IMR-90 (cell line): ENCODE data around the gene UPP2.

Source experiments
- BHLHE40 ChIP-seq: fragments of 150-350 bp; IDR thresholded peaks from 2 replicates; pipeline ENCODE4 v1.6.1; 2016; ENCODE audit warnings: mild to moderate bottlenecking, low read depth, low read length
- CEBPB ChIP-seq: IDR thresholded peaks from 2 replicates; pipeline ENCODE4 v1.6.1; 2012; ENCODE audit warnings: low read depth, low read length, improper control_type of control experiment
- CTCF ChIP-seq: conservative IDR thresholded peaks from 2 replicates; pipeline ENCODE4 v1.5.1; 2012; ENCODE audit warnings: mild to moderate bottlenecking, low read depth, low read length, improper control_type of control experiment
- ELK1 ChIP-seq: fragments of 150-350 bp; IDR thresholded peaks from 2 replicates; pipeline ENCODE4 v1.6.1; 2016; ENCODE audit warnings: low read depth, mild to moderate bottlenecking, low read length, moderate library complexity, borderline replicate concordance
- MAFK ChIP-seq: IDR thresholded peaks from 2 replicates; pipeline ENCODE4 v1.6.1; 2012; ENCODE audit warnings: low read depth, low read length, improper control_type of control experiment
- MAZ ChIP-seq: IDR thresholded peaks from 2 replicates; pipeline ENCODE4 v1.6.1; 2012; ENCODE audit warnings: low read depth, mild to moderate bottlenecking, low read length, improper control_type of control experiment, moderate library complexity, borderline replicate concordance
- MXI1 ChIP-seq: IDR thresholded peaks from 2 replicates; pipeline ENCODE4 v1.6.1; 2012; ENCODE audit warnings: low read depth, mild to moderate bottlenecking, low read length, moderate library complexity, borderline replicate concordance
- NFE2L2 ChIP-seq: fragments of 150-350 bp; IDR thresholded peaks from 2 replicates; pipeline ENCODE4 v1.6.1; 2016; ENCODE audit warnings: low read depth, mild to moderate bottlenecking, low read length
- POLR2A ChIP-seq: IDR thresholded peaks from 2 replicates; pipeline ENCODE4 v1.6.1; 2012; ENCODE audit warnings: mild to moderate bottlenecking, low read depth, low read length
- RAD21 ChIP-seq: IDR thresholded peaks from 2 replicates; pipeline ENCODE4 v1.6.1; 2012; ENCODE audit warnings: low read length, improper control_type of control experiment
- RCOR1 ChIP-seq: IDR thresholded peaks from 2 replicates; pipeline ENCODE4 v1.6.1; 2012; ENCODE audit warnings: mild to moderate bottlenecking, low read length, improper control_type of control experiment; ENCODE audit not compliant: insufficient replicate concordance
- RFX5 ChIP-seq: IDR thresholded peaks from 2 replicates; pipeline ENCODE4 v1.8.0; 2012; ENCODE audit warnings: low read depth, mild to moderate bottlenecking, low read length, moderate library complexity
- USF2 ChIP-seq: fragments of 150-350 bp; IDR thresholded peaks from 2 replicates; pipeline ENCODE4 v1.6.1; 2017; ENCODE audit warnings: mild to moderate bottlenecking, antibody characterized with exemption, low read length, low read depth

GRCh38 chr2:158102446-158102845, 770 bp downstream of the UPP2 start:
- TF ChIP-seq CTCF (no peak), USF2 (no peak), RFX5 (no peak), RAD21 (no peak), POLR2A (no peak), BHLHE40 (no peak), CEBPB (no peak), RCOR1 (no peak), MXI1 (no peak), MAFK (no peak), MAZ (no peak), ELK1 (no peak), NFE2L2 (no peak)
